ENCODE results near the gene TAF13.

DNA sequence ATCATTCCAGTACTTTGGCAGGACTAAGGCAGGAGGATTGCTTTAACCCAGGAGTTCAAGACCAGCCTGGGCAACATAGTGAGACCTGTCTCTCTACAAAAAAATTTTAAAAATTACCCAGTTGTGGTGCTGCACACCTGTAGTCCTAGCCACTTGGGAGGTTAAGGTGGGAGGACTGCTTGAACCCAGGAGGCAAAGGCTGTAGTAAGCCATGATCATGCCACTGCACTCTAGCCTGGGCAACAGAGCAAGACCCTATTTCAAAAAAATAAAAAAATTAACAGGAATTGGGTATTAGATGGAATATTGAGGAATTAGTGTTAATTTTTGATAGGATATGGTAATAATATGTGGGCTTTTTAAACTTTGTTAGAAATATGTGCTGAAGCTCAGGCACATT is 16.8 kb downstream of the TAF13 start:
- TF ChIP-seq, protein P1, sequence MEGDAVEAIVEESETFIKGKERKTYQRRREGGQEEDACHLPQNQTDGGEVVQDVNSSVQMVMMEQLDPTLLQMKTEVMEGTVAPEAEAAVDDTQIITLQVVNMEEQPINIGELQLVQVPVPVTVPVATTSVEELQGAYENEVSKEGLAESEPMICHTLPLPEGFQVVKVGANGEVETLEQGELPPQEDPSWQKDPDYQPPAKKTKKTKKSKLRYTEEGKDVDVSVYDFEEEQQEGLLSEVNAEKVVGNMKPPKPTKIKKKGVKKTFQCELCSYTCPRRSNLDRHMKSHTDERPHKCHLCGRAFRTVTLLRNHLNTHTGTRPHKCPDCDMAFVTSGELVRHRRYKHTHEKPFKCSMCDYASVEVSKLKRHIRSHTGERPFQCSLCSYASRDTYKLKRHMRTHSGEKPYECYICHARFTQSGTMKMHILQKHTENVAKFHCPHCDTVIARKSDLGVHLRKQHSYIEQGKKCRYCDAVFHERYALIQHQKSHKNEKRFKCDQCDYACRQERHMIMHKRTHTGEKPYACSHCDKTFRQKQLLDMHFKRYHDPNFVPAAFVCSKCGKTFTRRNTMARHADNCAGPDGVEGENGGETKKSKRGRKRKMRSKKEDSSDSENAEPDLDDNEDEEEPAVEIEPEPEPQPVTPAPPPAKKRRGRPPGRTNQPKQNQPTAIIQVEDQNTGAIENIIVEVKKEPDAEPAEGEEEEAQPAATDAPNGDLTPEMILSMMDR (IDR thresholded peaks at IDR 0.05; ENCODE audit: low read depth, low read length, poor library complexity, severe bottlenecking), result no peak
- no peak for TF ChIP-seq EZH2phosphoT487 (IDR thresholded peaks at IDR 0.05; ENCODE audit: borderline replicate concordance, low read length)

All from DOHH2 (cell line).